ENCODE data around the gene RARRES2. TPM values are rescaled to one million over a fixed set of nuclear protein-coding genes. Genes with fewer than 3 reads are reported as not detected.

The RARRES2 gene
- total RNA-seq, 2 experiments from 2014 or later, result not detected

DNA sequence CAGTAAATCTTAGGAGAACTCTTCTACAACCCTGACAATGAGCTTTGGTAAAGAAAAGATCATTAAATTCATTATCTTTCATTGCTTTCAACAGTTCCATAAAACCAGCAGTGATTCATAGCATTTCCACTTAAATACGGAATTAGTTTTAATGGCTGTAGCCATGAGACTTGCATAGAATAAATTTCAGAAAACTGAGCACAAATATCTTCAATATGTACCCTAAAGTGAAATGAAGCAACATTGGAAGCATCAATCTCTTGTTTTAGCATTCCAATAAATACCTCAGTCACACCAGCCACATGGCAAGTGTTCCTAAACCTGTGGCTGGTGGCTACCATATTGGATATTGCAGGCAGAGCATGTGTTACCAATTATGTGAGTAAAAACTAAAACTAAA, 3.6 kb upstream of the RARRES2 start:
- TF ChIP-seq CTCF (IDR thresholded peaks at IDR 0.05), result no peak
- intact Hi-C loops (cut with DNase I, micrococcal nuclease), result no loop called here
- POLR2A ChIA-PET, result no interaction called here
- ATAC-seq (ENCODE audit: poor library complexity), result no peak
- H3K4me1 Mint-ChIP-seq (ENCODE audit: low read depth), result no peaks in the 10 kb centered on the region
- H3K9me3 ChIP-seq (ENCODE audit: control insufficient read depth in 1 of 2, insufficient read depth in 1 of 2, low read length in 2 of 2), result peaks cover 4 to 9% of the 10 kb centered on the region in 2 experiments
- H3K4me1 ChIP-seq (ENCODE audit: insufficient read depth, low read length), result peaks cover 6% of the 10 kb centered on the region
- no peak overlapping the region for H3K27ac Mint-ChIP-seq
- H3K36me3 Mint-ChIP-seq (ENCODE audit: low read depth), result peaks cover 6% of the 10 kb centered on the region
- H3K9me3 Mint-ChIP-seq, result no peaks in the 10 kb centered on the region
- no peak overlapping the region for H3K4me3 Mint-ChIP-seq
- H3K27me3 ChIP-seq (ENCODE audit: control insufficient read depth in 1 of 2, insufficient read depth in 2 of 2, low read length in 2 of 2), result peaks cover 23 to 27% of the 10 kb centered on the region in 2 experiments
- H3K27me3 Mint-ChIP-seq, result peaks cover 33% of the 10 kb centered on the region
- no peak overlapping the region for H3K4me3 ChIP-seq (ENCODE audit: low read length)
- DNase-seq, result no peak
- no peaks in the 10 kb centered on the region for H3K36me3 ChIP-seq (ENCODE audit: insufficient read depth, low read length)
- CTCF ChIA-PET, result interaction anchor here (1.3 kb wide), 1 partner anchor 434 kb away, joined by 4 read pairs; no protein-coding TSS in a partner anchor
- no peak overlapping the region for H3K27ac ChIP-seq (ENCODE audit: low read depth in 1 of 2, low read length in 2 of 2)

- no peak overlapping the region for H3K27ac Mint-ChIP-seq
- H3K27me3 Mint-ChIP-seq, result peaks cover 40% of the 10 kb centered on the region
- H3K4me3 Mint-ChIP-seq, result no peak overlapping the region
- H3K36me3 ChIP-seq (ENCODE audit: insufficient read depth, low read length), result no peaks in the 10 kb centered on the region
- no peak overlapping the region for H3K4me3 ChIP-seq (ENCODE audit: low read length)
- peaks cover 26 to 31% of the 10 kb centered on the region in 2 experiments for H3K27me3 ChIP-seq (ENCODE audit: control insufficient read depth in 1 of 2, insufficient read depth in 2 of 2, low read length in 2 of 2)
- ATAC-seq (ENCODE audit: poor library complexity) (no peak), DNase-seq (no peak)
- H3K4me1 Mint-ChIP-seq (ENCODE audit: low read depth), result no peaks in the 10 kb centered on the region
- intact Hi-C loops (cut with DNase I, micrococcal nuclease), result no loop called here
- H3K9me3 ChIP-seq (ENCODE audit: control insufficient read depth in 1 of 2, insufficient read depth in 1 of 2, low read length in 2 of 2), result peaks cover 4 to 9% of the 10 kb centered on the region in 2 experiments
- no peaks in the 10 kb centered on the region for H3K9me3 Mint-ChIP-seq
- H3K27ac ChIP-seq (ENCODE audit: low read depth in 1 of 2, low read length in 2 of 2), result no peak overlapping the region
- POLR2A ChIA-PET, result no interaction called here
- H3K4me1 ChIP-seq (ENCODE audit: insufficient read depth, low read length), result peaks cover 6% of the 10 kb centered on the region
- CTCF ChIA-PET, result no interaction called here
- TF ChIP-seq CTCF (IDR thresholded peaks at IDR 0.05), result no peak
- peaks cover 6% of the 10 kb centered on the region for H3K36me3 Mint-ChIP-seq (ENCODE audit: low read depth)
Observed at GRCh38 chr7:150344299-150344698, 2.9 kb upstream of the RARRES2 start.

DNA sequence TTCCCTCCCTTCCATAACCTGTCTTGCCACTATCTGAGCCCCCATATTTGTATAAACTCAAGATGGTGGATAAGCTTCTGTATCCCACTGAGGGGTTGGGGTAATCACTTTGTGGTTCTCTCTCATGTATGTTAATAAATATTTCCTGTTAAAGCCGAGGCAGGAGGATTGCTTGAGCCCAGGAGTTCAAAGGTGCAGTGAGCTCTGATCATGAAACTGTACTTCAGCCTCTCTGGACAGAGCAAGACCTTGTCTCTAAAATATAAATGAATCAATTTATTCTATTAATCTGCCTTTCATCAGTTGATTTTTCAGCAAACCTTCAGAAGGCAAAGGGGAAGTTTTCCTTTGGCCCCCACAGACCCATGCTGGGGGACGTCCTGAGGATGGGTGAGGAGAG, 1.8 kb upstream of the RARRES2 start:
- peaks cover 41% of the 10 kb centered on the region for H3K27me3 Mint-ChIP-seq
- no peaks in the 10 kb centered on the region for H3K4me1 Mint-ChIP-seq (ENCODE audit: low read depth)
- no peak overlapping the region for H3K27ac ChIP-seq (ENCODE audit: low read depth in 1 of 2, low read length in 2 of 2)
- no peak overlapping the region for H3K4me3 Mint-ChIP-seq
- ChIA-PET POLR2A (no interaction called here), CTCF (no interaction called here)
- no peak for TF ChIP-seq CTCF (IDR thresholded peaks at IDR 0.05)
- H3K4me1 ChIP-seq (ENCODE audit: insufficient read depth, low read length), result peaks cover 6% of the 10 kb centered on the region
- no peaks in the 10 kb centered on the region for H3K9me3 Mint-ChIP-seq
- ATAC-seq (ENCODE audit: poor library complexity) (no peak), DNase-seq (no peak)
- intact Hi-C loops (cut with DNase I, micrococcal nuclease), result no loop called here
- H3K27ac Mint-ChIP-seq, result no peak overlapping the region
- no peak overlapping the region for H3K4me3 ChIP-seq (ENCODE audit: low read length)
- no peaks in the 10 kb centered on the region for H3K36me3 ChIP-seq (ENCODE audit: insufficient read depth, low read length)
- H3K9me3 ChIP-seq (ENCODE audit: control insufficient read depth in 1 of 2, insufficient read depth in 1 of 2, low read length in 2 of 2), result peaks cover 4 to 9% of the 10 kb centered on the region in 2 experiments
- H3K36me3 Mint-ChIP-seq (ENCODE audit: low read depth), result peaks cover 6% of the 10 kb centered on the region
- H3K27me3 ChIP-seq (ENCODE audit: control insufficient read depth in 1 of 2, insufficient read depth in 2 of 2, low read length in 2 of 2), result peaks cover 26 to 31% of the 10 kb centered on the region in 2 experiments
